ENCODE data around the gene RARB. TPM values are rescaled to one million over a fixed set of nuclear protein-coding genes. Genes with fewer than 3 reads are reported as not detected.

Gene RARB
- total RNA-seq, 2 experiments from 2014 or later = not detected

- Mint-ChIP-seq H3K27me3 (no peaks in the 10 kb centered on the region), H3K36me3 (ENCODE audit: low read depth) (no peaks in the 10 kb centered on the region), H3K4me3 (no peak overlapping the region), H3K9me3 (no peaks in the 10 kb centered on the region), H3K4me1 (no peaks in the 10 kb centered on the region), H3K27ac (no peak overlapping the region)
- DNase-seq = no peak
- ChIA-PET CTCF (interaction anchor here (0.6 kb wide), 1 partner anchor 87 kb away, joined by 4 read pairs; no protein-coding TSS in a partner anchor), POLR2A (no interaction called here)
Observed at GRCh38 chr3:25444273-25444672, 16.2 kb downstream of the RARB start.

- Mint-ChIP-seq H3K4me1 (no peaks in the 10 kb centered on the region), H3K4me3 (no peak overlapping the region), H3K9me3 (no peaks in the 10 kb centered on the region), H3K36me3 (ENCODE audit: low read depth) (no peaks in the 10 kb centered on the region), H3K27ac (no peak overlapping the region), H3K27me3 (no peaks in the 10 kb centered on the region)
- CTCF ChIA-PET = interaction anchor here (1.0 kb wide), 1 partner anchor 17 kb away, joined by 3 read pairs; no protein-coding TSS in a partner anchor
- no peak for DNase-seq
- POLR2A ChIA-PET = no interaction called here
Observed at GRCh38 chr3:25445731-25446130, 17.7 kb downstream of the RARB start.

- H3K4me3 Mint-ChIP-seq = no peak overlapping the region
- no peaks in the 10 kb centered on the region for H3K27me3 Mint-ChIP-seq
- no peak overlapping the region for H3K27ac Mint-ChIP-seq
- POLR2A ChIA-PET = no interaction called here
- DNase-seq = no peak
- H3K4me1 Mint-ChIP-seq = no peaks in the 10 kb centered on the region
- H3K9me3 Mint-ChIP-seq = no peaks in the 10 kb centered on the region
- CTCF ChIA-PET = no interaction called here
- no peaks in the 10 kb centered on the region for H3K36me3 Mint-ChIP-seq (ENCODE audit: low read depth)
Observed at GRCh38 chr3:25447285-25447684, 19.2 kb downstream of the RARB start.

GRCh38 chr3:25447925-25448324 is 19.9 kb downstream of the RARB start:
- H3K36me3 Mint-ChIP-seq (ENCODE audit: low read depth) = no peaks in the 10 kb centered on the region
- no peaks in the 10 kb centered on the region for H3K27me3 Mint-ChIP-seq
- ChIA-PET POLR2A (no interaction called here), CTCF (no interaction called here)
- no peak overlapping the region for H3K4me3 Mint-ChIP-seq
- no peaks in the 10 kb centered on the region for H3K9me3 Mint-ChIP-seq
- H3K27ac Mint-ChIP-seq = no peak overlapping the region
- H3K4me1 Mint-ChIP-seq = no peaks in the 10 kb centered on the region
- DNase-seq = no peak

- ChIA-PET POLR2A (no interaction called here), CTCF (interaction anchor here (0.6 kb wide), 1 partner anchor 60 kb away, joined by 6 read pairs; no protein-coding TSS in a partner anchor)
- Mint-ChIP-seq H3K9me3 (no peaks in the 10 kb centered on the region), H3K4me1 (no peaks in the 10 kb centered on the region), H3K36me3 (ENCODE audit: low read depth) (no peaks in the 10 kb centered on the region), H3K27me3 (no peaks in the 10 kb centered on the region), H3K4me3 (no peak overlapping the region), H3K27ac (no peak overlapping the region)
- no peak for DNase-seq
Observed at GRCh38 chr3:25448750-25449692, 21.0 kb downstream of the RARB start.

- no peaks in the 10 kb centered on the region for H3K36me3 Mint-ChIP-seq (ENCODE audit: low read depth)
- no peaks in the 10 kb centered on the region for H3K4me1 Mint-ChIP-seq
- CTCF ChIA-PET = no interaction called here
- DNase-seq = no peak
- POLR2A ChIA-PET = no interaction called here
- no peaks in the 10 kb centered on the region for H3K9me3 Mint-ChIP-seq
- no peak overlapping the region for H3K4me3 Mint-ChIP-seq
- no peaks in the 10 kb centered on the region for H3K27me3 Mint-ChIP-seq
- no peak overlapping the region for H3K27ac Mint-ChIP-seq
Observed at GRCh38 chr3:25449857-25450256, 21.8 kb downstream of the RARB start.

GRCh38 chr3:25452192-25452591 is 24.1 kb downstream of the RARB start:
- POLR2A ChIA-PET = no interaction called here

GRCh38 chr3:25452740-25453139 is 24.7 kb downstream of the RARB start:
- Mint-ChIP-seq H3K9me3 (no peaks in the 10 kb centered on the region), H3K4me1 (no peaks in the 10 kb centered on the region), H3K4me3 (no peak overlapping the region), H3K27me3 (no peaks in the 10 kb centered on the region), H3K27ac (no peak overlapping the region), H3K36me3 (ENCODE audit: low read depth) (no peaks in the 10 kb centered on the region)
- ChIA-PET POLR2A (no interaction called here), CTCF (no interaction called here)
- no peak for DNase-seq

More at GRCh38 chr3:25452192-25452591, 24.1 kb downstream of the RARB start:
- H3K36me3 Mint-ChIP-seq (ENCODE audit: low read depth) = no peaks in the 10 kb centered on the region
- no peaks in the 10 kb centered on the region for H3K27me3 Mint-ChIP-seq
- no peaks in the 10 kb centered on the region for H3K9me3 Mint-ChIP-seq
- CTCF ChIA-PET = no interaction called here
- H3K4me3 Mint-ChIP-seq = no peak overlapping the region
- DNase-seq = no peak
- no peaks in the 10 kb centered on the region for H3K4me1 Mint-ChIP-seq
- H3K27ac Mint-ChIP-seq = no peak overlapping the region

- H3K9me3 Mint-ChIP-seq = no peaks in the 10 kb centered on the region
- no peak for DNase-seq
- H3K4me3 Mint-ChIP-seq = no peak overlapping the region
- ChIA-PET POLR2A (no interaction called here), CTCF (interaction anchor here (1.8 kb wide), 1 partner anchor 10 kb away, joined by 5 read pairs; no protein-coding TSS in a partner anchor)
- no peak overlapping the region for H3K27ac Mint-ChIP-seq
- H3K27me3 Mint-ChIP-seq = no peaks in the 10 kb centered on the region
- H3K4me1 Mint-ChIP-seq = no peaks in the 10 kb centered on the region
- no peaks in the 10 kb centered on the region for H3K36me3 Mint-ChIP-seq (ENCODE audit: low read depth)
Observed at GRCh38 chr3:25453619-25454004, 25.5 kb downstream of the RARB start.

- H3K27ac Mint-ChIP-seq = no peak overlapping the region
- no peaks in the 10 kb centered on the region for H3K9me3 Mint-ChIP-seq
- H3K27me3 Mint-ChIP-seq = no peaks in the 10 kb centered on the region
- no peaks in the 10 kb centered on the region for H3K36me3 Mint-ChIP-seq (ENCODE audit: low read depth)
- no peak for DNase-seq
- ChIA-PET CTCF (interaction anchor here (1.7 to 1.8 kb wide), 2 partner anchors 11 to 19 kb away, joined by 3 to 5 read pairs; no protein-coding TSS in a partner anchor), POLR2A (interaction anchor here (0.5 kb wide), 1 partner anchor 75 kb away, joined by 3 read pairs; no protein-coding TSS in a partner anchor)
- no peaks in the 10 kb centered on the region for H3K4me1 Mint-ChIP-seq
- H3K4me3 Mint-ChIP-seq = no peak overlapping the region
Observed at GRCh38 chr3:25454005-25454927, 26.2 kb downstream of the RARB start.

GRCh38 chr3:25455441-25456132 is 27.5 kb downstream of the RARB start:
- Mint-ChIP-seq H3K36me3 (ENCODE audit: low read depth) (no peaks in the 10 kb centered on the region), H3K27ac (no peak overlapping the region), H3K27me3 (peaks cover 2% of the 10 kb centered on the region), H3K4me1 (peaks cover 1% of the 10 kb centered on the region), H3K9me3 (no peaks in the 10 kb centered on the region), H3K4me3 (no peak overlapping the region)
- no peak for DNase-seq
- POLR2A ChIA-PET = no interaction called here
- CTCF ChIA-PET = interaction anchor here (1.7 to 1.8 kb wide), 2 partner anchors 12 to 20 kb away, joined by 3 to 5 read pairs; no protein-coding TSS in a partner anchor

GRCh38 chr3:25456723-25457670 is 28.9 kb downstream of the RARB start:
- no peaks in the 10 kb centered on the region for H3K36me3 Mint-ChIP-seq (ENCODE audit: low read depth)
- DNase-seq = no peak
- no peak overlapping the region for H3K4me3 Mint-ChIP-seq
- H3K4me1 Mint-ChIP-seq = peaks cover 9% of the 10 kb centered on the region
- no peaks in the 10 kb centered on the region for H3K9me3 Mint-ChIP-seq
- H3K27me3 Mint-ChIP-seq = peaks cover 2% of the 10 kb centered on the region
- ChIA-PET POLR2A (no interaction called here), CTCF (no interaction called here)
- no peak overlapping the region for H3K27ac Mint-ChIP-seq
